Left forelimb (tissue), 1 donor: ENCODE results near the gene USP10.

Experiments used
- DNase-seq: peaks from one replicate; pipeline ENCODE4 v3.0.0-alpha.2; 2018; ENCODE audit warnings: low spot score

The USP10 gene

DNA sequence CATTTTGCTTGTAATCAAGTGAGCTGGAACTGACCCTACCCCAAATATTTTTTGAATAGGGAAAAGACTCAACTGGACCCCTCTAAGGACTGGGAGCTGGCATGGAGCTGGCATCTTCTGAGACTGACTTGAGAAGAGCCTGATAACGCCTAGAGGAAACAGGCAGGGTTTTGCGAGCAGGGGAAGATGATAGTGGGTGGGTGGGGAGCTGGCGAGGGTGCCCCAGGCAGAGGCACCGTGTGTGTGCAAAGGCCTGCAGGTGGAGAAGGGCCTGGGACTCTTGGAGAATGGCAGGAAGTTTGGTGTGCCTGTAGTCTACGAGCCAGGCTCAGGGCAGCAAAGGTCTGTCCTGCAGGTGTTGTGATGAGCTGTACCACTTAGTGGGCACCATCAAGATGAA lies 124.1 kb downstream of the USP10 start:
- DNase-seq, result no peak

DNA sequence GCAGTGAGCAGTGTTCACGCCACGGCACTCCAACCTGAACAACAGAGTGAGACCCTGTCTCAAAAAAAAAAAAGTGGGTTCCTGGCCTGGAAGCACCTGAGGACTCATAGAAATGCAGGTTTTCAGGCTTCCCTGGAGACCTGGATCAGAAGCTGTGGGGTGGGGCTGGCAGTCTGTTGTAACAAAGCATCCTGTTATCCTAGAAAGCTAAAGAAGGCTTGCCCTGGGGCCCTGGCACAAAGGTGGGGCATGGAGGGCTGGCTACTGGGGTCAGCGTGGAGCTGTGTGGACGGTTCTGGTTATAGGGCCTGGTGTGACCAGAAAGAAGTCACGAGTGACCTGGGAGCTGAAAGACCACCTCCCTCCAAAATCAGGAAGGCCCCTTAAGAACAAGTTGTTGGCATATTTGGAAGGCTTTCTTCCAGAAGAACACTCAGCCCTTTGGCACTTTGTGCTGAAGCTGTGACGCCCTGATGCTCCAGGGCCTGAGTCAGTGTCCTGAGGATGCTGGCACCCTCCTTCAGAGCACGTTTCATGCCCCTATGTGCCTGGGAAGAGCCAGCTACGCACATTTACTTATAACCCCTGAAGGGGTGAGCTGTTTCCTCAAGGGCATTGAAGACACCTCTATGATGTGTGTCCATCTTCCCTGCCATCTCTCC lies 126.2 kb downstream of the USP10 start:
- no peak for DNase-seq

DNA sequence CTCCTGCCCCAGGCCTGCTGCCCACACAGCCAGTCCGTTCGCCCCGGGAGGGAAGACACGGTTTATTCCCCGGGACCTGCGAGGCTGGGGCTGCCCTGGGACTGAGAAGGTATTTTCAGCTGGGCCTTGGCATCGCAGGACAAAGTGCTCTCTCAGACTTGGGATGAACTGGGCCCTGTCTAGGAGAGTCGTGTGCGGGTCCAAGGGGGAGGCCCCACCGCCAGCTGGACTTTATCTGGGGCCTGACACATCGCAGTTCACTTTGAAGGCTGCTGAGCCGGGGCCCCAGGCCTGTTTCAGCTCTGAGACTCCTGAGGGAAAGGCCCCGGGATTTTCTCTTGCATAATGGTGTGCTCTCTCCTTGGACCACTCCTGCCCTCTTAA lies 126.8 kb downstream of the USP10 start:
- no peak for DNase-seq

DNA sequence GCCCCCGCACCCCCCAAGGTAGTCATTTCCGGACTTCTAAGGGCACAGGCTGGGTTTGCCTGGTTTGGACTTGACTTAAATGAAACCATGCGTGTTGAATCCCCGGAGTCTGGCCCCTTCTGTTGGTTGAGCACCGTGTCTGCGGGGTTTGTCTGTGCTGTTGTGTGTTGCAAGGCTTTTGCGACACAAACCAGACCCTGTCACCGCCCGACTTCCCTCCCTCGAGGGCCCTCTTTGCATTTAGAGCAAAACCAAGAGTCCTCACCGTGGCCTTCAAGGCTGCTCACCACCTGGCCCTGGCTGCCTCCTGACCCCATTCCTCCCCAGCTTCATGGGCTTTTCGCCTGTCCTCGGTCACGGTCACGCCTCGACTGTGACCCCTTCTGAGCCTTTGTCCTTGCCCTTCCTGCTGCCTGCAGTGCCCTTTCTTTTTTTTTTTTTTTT lies 127.4 kb downstream of the USP10 start:
- DNase-seq, result no peak

DNA sequence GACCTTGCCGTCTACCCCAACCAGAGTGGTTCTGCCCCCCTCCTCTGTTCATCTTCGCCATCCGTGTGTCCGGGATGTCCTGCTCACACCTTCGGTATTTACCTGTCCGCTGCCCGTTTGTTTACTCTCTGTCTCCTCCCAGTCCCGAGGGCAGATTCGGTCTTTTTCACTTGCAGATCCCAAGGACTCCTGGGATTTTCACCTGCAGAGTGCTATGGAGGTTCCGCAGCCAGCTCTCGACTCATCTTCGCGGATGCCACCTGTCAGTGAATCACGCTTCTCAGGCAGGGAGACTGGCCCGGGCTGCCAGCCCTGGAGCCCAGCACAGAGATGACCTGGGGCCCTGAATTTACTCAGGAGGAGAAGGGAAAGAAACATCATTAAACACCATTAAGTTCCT lies 128.1 kb downstream of the USP10 start:
- DNase-seq, result no peak

DNA sequence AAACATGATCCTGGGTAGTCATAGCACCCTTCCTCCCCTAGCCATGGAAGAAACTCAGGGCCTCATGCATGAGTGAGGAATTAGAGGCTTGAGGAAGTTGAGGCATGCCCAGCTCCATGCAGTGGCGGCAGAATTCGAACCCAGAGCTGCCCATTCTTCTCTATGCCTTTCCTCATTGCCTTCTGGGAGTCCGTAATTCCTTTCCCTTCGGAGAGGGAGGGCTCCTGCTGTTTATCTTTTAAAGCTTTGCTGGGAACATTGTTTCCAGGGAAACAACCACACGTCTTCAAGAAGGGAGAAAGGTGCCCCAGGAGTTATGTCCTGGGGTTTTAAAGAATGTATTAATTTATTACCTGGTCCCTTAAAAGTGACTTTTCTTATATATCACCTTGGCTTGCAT lies 128.5 kb downstream of the USP10 start:
- no peak for DNase-seq
